ENCODE results near the gene GPR161. TPM values are rescaled to one million over a fixed set of nuclear protein-coding genes. Genes with fewer than 3 reads are reported as not detected.

The GPR161 gene
- total and polyA plus RNA-seq, 2 experiments from 2014 or later: 7.9 to 11.6 TPM

GRCh38 chr1:168031198-168031597 is 105.5 kb downstream of the GPR161 start (continued):
- TF ChIP-seq ZNF462 (CRISPR knock-in tag; IDR thresholded peaks at IDR 0.05): no peak

Other genes starting within 250 kb of the GPR161 start
- gene ADCY10, start 222.8 kb downstream of the GPR161 start, total RNA-seq (2014; rRNA removed; shearing (Covaris generic)): not detected in 2 replicates
- gene ADCY10, start 222.8 kb downstream of the GPR161 start, polyA plus RNA-seq (2016; fragmentation: Nextera tagmentation; extraction: Ambion mirVana): not detected in 2 replicates
- gene DCAF6, start 200.2 kb downstream of the GPR161 start, total RNA-seq (2014; rRNA removed; shearing (Covaris generic)): 24.6 and 27.3 TPM in 2 replicates
- 16.7 and 18.6 TPM in 2 replicates for gene DCAF6, start 200.2 kb downstream of the GPR161 start, polyA plus RNA-seq (2016; fragmentation: Nextera tagmentation; extraction: Ambion mirVana)
- gene MPC2, start 199.9 kb downstream of the GPR161 start, total RNA-seq (2014; rRNA removed; shearing (Covaris generic)): 21.6 and 37.2 TPM in 2 replicates
- gene MPC2, start 199.9 kb downstream of the GPR161 start, polyA plus RNA-seq (2016; fragmentation: Nextera tagmentation; extraction: Ambion mirVana): 71.0 and 76.9 TPM in 2 replicates
- gene TIPRL, start 42.0 kb upstream of the GPR161 start, total RNA-seq (2014; rRNA removed; shearing (Covaris generic)): 15.9 and 17.1 TPM in 2 replicates
- gene TIPRL, start 42.0 kb upstream of the GPR161 start, polyA plus RNA-seq (2016; fragmentation: Nextera tagmentation; extraction: Ambion mirVana): 32.0 and 32.8 TPM in 2 replicates
- 27.1 and 27.2 TPM in 2 replicates for gene SFT2D2, start 89.1 kb upstream of the GPR161 start, total RNA-seq (2014; rRNA removed; shearing (Covaris generic))
- 7.2 and 7.6 TPM in 2 replicates for gene SFT2D2, start 89.1 kb upstream of the GPR161 start, polyA plus RNA-seq (2016; fragmentation: Nextera tagmentation; extraction: Ambion mirVana)
- gene TBX19, start 143.9 kb upstream of the GPR161 start, total RNA-seq (2014; rRNA removed; shearing (Covaris generic)): 0.82 and 1.1 TPM in 2 replicates
- gene TBX19, start 143.9 kb upstream of the GPR161 start, polyA plus RNA-seq (2016; fragmentation: Nextera tagmentation; extraction: Ambion mirVana): 0.76 and 0.85 TPM in 2 replicates